HS-27A (cell line): Measurements from ENCODE around the gene DNAJB13.

Experiments
- DNase-seq: peaks from one replicate; pipeline ENCODE4 v3.0.0-alpha.2; 2012; ENCODE audit warnings: low read depth, missing footprints

Gene DNAJB13

GRCh38 chr11:73951797-73952196, 971 bp downstream of the DNAJB13 start:
- no peak for DNase-seq

- DNase-seq, result no peak
These were observed 6.2 kb downstream of the DNAJB13 start for GRCh38 chr11:73956876-73957653.

- no peak for DNase-seq
These were observed 7.0 kb downstream of the DNAJB13 start for GRCh38 chr11:73957654-73958361.

GRCh38 chr11:73958521-73959141, 7.8 kb downstream of the DNAJB13 start:
- DNase-seq, result no peak

GRCh38 chr11:73961321-73961720, 10.5 kb downstream of the DNAJB13 start:
- no peak for DNase-seq

- DNase-seq, result no peak
These were observed 11.4 kb downstream of the DNAJB13 start for GRCh38 chr11:73962101-73962705.

GRCh38 chr11:73963861-73964260, 13.0 kb downstream of the DNAJB13 start:
- DNase-seq, result no peak

- DNase-seq, result no peak
These were observed 14.4 kb downstream of the DNAJB13 start for GRCh38 chr11:73965076-73965763.

GRCh38 chr11:73965764-73966121, 14.9 kb downstream of the DNAJB13 start:
- no peak for DNase-seq

GRCh38 chr11:73968356-73968966, 17.6 kb downstream of the DNAJB13 start:
- DNase-seq, result no peak

- no peak for DNase-seq
These were observed 18.3 kb downstream of the DNAJB13 start for GRCh38 chr11:73969091-73969490.

GRCh38 chr11:73969991-73970800, 19.4 kb downstream of the DNAJB13 start:
- DNase-seq, result no peak

GRCh38 chr11:73971175-73971719, 20.4 kb downstream of the DNAJB13 start:
- DNase-seq, result no peak

- no peak for DNase-seq
These were observed 21.4 kb downstream of the DNAJB13 start for GRCh38 chr11:73972187-73972586.

GRCh38 chr11:73972620-73973449, 22.0 kb downstream of the DNAJB13 start:
- no peak for DNase-seq

GRCh38 chr11:73974604-73975478, 24.0 kb downstream of the DNAJB13 start:
- DNase-seq, result no peak

GRCh38 chr11:73975479-73975757, 24.6 kb downstream of the DNAJB13 start:
- DNase-seq, result no peak

- DNase-seq, result no peak
These were observed 25.8 kb downstream of the DNAJB13 start for GRCh38 chr11:73976451-73977151.
